ENCODE measurements around the gene GDPD4.

GDPD4 gene

DNA sequence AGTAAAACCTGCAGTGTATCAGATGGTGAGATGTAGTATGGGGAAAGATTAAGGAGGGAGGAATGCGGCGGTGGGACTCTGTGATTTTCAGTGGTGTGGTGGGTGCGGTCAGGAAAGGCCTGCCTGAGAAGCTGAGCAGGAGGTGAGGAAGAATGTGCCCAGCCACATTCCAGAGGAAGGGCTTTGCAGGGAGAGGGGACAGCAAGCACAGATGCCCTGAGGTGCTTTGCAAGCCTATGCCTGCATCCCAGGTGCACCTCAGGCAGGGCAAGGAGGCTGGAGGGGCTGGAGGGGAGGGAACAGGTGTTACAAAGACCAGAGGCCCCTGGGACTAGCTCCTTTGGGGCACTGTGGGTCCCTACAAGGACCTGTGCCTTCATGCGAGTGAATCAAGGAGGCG is 131.4 kb downstream of the GDPD4 start:
- no peak for DNase-seq

DNA sequence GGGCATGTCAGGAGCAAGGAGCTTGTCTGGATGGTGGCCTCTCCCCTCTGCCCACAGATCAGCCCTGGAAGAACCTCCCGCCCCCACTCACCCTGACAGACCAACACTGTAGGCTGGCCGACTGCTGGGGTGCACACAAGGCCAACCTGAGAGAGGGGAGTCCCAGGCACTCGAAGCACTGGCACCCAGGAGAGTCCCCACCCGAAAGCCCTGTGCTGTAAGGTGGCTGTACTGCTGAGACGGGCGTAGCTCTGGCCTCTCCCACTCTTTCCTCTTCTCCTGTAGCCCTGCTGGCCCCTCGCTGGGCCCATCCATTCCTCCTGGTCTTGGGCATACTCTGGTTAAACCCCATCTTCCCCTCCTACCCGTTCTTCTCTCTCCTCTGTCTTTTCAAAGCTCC is 133.7 kb downstream of the GDPD4 start:
- DNase-seq: no peak

DNA sequence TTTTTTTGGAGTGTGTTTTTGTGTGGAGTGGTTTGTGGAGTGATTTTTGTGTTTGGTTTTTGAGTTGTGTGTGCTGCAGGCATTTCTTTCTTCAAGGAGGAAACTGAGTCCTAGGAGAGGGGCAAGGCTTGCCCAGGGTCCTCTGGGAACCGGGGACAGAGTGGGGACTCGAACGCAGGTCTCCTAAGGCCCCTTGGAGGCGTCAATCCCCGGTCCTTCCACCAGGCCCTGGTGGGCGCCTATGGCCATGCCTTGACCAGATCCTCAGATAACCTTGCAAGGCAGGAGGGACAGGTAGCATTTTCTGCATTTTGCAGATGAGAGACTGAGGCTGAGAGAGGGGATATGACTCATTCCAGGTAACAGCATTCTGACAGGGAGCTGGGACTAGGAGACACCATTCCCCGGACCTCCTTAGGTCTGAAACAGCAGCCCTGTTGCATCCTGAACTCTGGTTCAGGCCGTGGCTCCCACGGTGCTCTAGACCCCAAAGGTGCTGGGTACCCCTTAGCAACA is 134.3 kb downstream of the GDPD4 start:
- DNase-seq: no peak
